Testis (tissue), 3 donors: ENCODE data around the gene KRT15. TPM values are rescaled to one million over a fixed set of nuclear protein-coding genes. Genes with fewer than 3 reads are reported as not detected.

ENCODE experiments used
- DNase-seq: peaks from one replicate; pipeline ENCODE4 v3.0.0-alpha.2; 2019
- H3K27ac ChIP-seq, 2 donors: fragments of 200-600 bp; sonication (generic); one replicate each; pipeline ENCODE4 v1.5.1; 2019
- H3K27me3 ChIP-seq: fragments of 200-600 bp; sonication (generic); one replicate; pipeline ENCODE4 v1.5.1; 2019
- H3K36me3 ChIP-seq: fragments of 200-600 bp; sonication (generic); one replicate; pipeline ENCODE4 v1.5.1; 2017; ENCODE audit warnings: low read depth; ENCODE audit errors: missing control alignments
- H3K4me1 ChIP-seq: fragments of 200-600 bp; sonication (generic); one replicate; pipeline ENCODE4 v1.5.1; 2019
- H3K4me3 ChIP-seq, 2 donors: fragments of 200-600 bp; sonication (generic); one replicate each; pipeline ENCODE4 v1.5.1; 2017 to 2019
- H3K9me3 ChIP-seq: fragments of 200-600 bp; sonication (generic); one replicate; pipeline ENCODE4 v1.5.1; 2017
- CTCF ChIP-seq, 3 experiments: fragments of 450-650 bp in 2 of 3; fragments of 200-600 bp in 1 of 3; sonication (generic) in 1 of 3; IDR thresholded peaks; one replicate each; pipeline ENCODE4 v1.5.1; 2016 to 2019; ENCODE audit warnings: antibody characterized with exemption in 3 of 3, mild to moderate bottlenecking in 2 of 3, moderate library complexity in 1 of 3
- POLR2A ChIP-seq: fragments of 450-650 bp; IDR thresholded peaks from one replicate; pipeline ENCODE4 v1.6.1; 2017; ENCODE audit warnings: antibody characterized with exemption, mild to moderate bottlenecking, moderate library complexity
- WGBS, 2 donors: methylation state at CpG; one replicate each; pipeline ENCODE4 v1.1.5; 2018; 5-methylcytosine and 5-hydroxymethylcytosine counted together
- intact Hi-C: fragments of 100-400 bp; cut with DNase I; formaldehyde crosslinking; loops from one replicate; pipeline ENCODE4 v1.15.1; 2023; ENCODE audit warnings: low total_unique reads
- polyA plus RNA-seq: library from polyadenylated mRNA; stranded (reverse); fragments of 350-450 nt; fragmentation: Illumina TruSeq; extraction: RNeasy Lipid Tissue Mini Kit (QIAGEN cat#74804); gene quantifications from one replicate; pipeline ENCODE4 v1.2.3, GENCODE V29; 2014; ENCODE audit warnings: low read depth, low replicate concordance; ENCODE audit not compliant: insufficient read depth
- total RNA-seq, 2 donors: library from RNA; depleted of rRNA; stranded (reverse); fragments of >200 nt; gene quantifications; one replicate each; pipeline ENCODE4 v1.2.3, GENCODE V29; 2016

KRT15 gene
- total and polyA plus RNA-seq, 3 donors from 2014 or later, result 5.8 to 21.7 (median 19.4) TPM

GRCh38 chr17:41476866-41477815 lies 41.5 kb downstream of the KRT15 start:
- no peak for TF ChIP-seq POLR2A
- no peak for TF ChIP-seq CTCF (IDR thresholded peaks at IDR 0.05)
- Histone ChIP-seq H3K36me3 (no peaks in the 10 kb centered on the region), H3K27me3 (no peaks in the 10 kb centered on the region), H3K9me3 (no peaks in the 10 kb centered on the region), H3K4me3 (no peak overlapping the region), H3K27ac (no peak overlapping the region), H3K4me1 (no peaks in the 10 kb centered on the region)
- 77 to 79% methylated on average over 19 to 22 of the region's 22 CpGs for WGBS, 2 donors
- intact Hi-C loops, result no loop called here
- DNase-seq, result no peak

- Histone ChIP-seq H3K36me3 (no peaks in the 10 kb centered on the region), H3K4me1 (no peaks in the 10 kb centered on the region), H3K27me3 (no peaks in the 10 kb centered on the region), H3K27ac (no peak overlapping the region), H3K4me3 (no peak overlapping the region), H3K9me3 (no peaks in the 10 kb centered on the region)
- DNase-seq, result no peak
- 90 to 97% methylated on average over 4 of the region's 4 CpGs for WGBS, 2 donors
- TF ChIP-seq CTCF (IDR thresholded peaks at IDR 0.05) (no peak), POLR2A (no peak)
- intact Hi-C loops, result no loop called here
These were observed 43.3 kb downstream of the KRT15 start for GRCh38 chr17:41475421-41475820.

- intact Hi-C loops, result no loop called here
- H3K36me3 ChIP-seq, result no peaks in the 10 kb centered on the region
- no peak overlapping the region for H3K4me3 ChIP-seq
- 74 to 84% methylated on average over 8 of the region's 8 CpGs for WGBS, 2 donors
- H3K9me3 ChIP-seq, result no peaks in the 10 kb centered on the region
- no peaks in the 10 kb centered on the region for H3K4me1 ChIP-seq
- H3K27me3 ChIP-seq, result no peaks in the 10 kb centered on the region
- DNase-seq, result no peak
- TF ChIP-seq CTCF (IDR thresholded peaks at IDR 0.05) (no peak), POLR2A (no peak)
- H3K27ac ChIP-seq, result no peak overlapping the region
These were observed 43.8 kb downstream of the KRT15 start for GRCh38 chr17:41474863-41475262.

- Histone ChIP-seq H3K36me3 (no peaks in the 10 kb centered on the region), H3K9me3 (no peaks in the 10 kb centered on the region), H3K4me1 (peaks cover 4% of the 10 kb centered on the region), H3K4me3 (no peak overlapping the region), H3K27me3 (no peaks in the 10 kb centered on the region), H3K27ac (no peak overlapping the region)
- TF ChIP-seq CTCF (IDR thresholded peaks at IDR 0.05) (no peak), POLR2A (no peak)
- no peak for DNase-seq
- intact Hi-C loops, result no loop called here
These were observed 50.3 kb downstream of the KRT15 start for GRCh38 chr17:41468346-41468745.

GRCh38 chr17:41467561-41467960 lies 51.1 kb downstream of the KRT15 start:
- H3K9me3 ChIP-seq, result no peaks in the 10 kb centered on the region
- intact Hi-C loops, result no loop called here
- peaks cover 4% of the 10 kb centered on the region for H3K4me1 ChIP-seq
- DNase-seq, result no peak
- H3K27ac ChIP-seq, result no peak overlapping the region
- no peaks in the 10 kb centered on the region for H3K27me3 ChIP-seq
- TF ChIP-seq CTCF (IDR thresholded peaks at IDR 0.05) (no peak), POLR2A (no peak)
- no peak overlapping the region for H3K4me3 ChIP-seq
- H3K36me3 ChIP-seq, result no peaks in the 10 kb centered on the region
- WGBS, 2 donors, result 58 to 63% methylated on average over 4 of the region's 4 CpGs
